ENCODE results near the gene RPS6KA2.

The RPS6KA2 gene

DNA sequence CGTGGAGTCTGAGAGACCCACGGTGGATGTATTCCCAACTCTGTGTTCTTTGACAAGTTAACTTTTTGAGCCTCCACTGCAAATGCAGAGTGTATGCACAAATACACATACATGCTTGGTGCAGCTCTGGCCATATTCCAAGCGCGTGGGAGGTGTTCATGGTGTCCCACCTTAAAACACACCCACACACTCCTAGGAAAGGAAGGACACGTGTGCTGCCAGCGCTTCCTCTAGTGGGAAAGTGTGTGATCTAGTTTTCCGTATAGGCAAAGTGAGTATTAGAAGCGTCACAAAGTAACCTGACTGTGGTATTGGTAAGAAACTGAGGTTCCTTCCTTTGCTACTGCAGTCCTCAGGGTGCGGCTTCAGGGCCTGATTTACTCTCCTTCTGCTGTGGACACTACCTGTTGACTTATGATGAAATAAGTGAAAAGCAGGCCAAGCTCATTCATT is 208.3 kb downstream of the RPS6KA2 start:
- TF ChIP-seq CTCF (IDR thresholded peaks at IDR 0.05; ENCODE audit: control insufficient read depth, extremely low read depth, insufficient read depth): no peak
- no peak for DNase-seq (ENCODE audit: low read depth)
- no peak overlapping the region for H3K4me3 ChIP-seq (ENCODE audit: low read depth, low read length)

DNA sequence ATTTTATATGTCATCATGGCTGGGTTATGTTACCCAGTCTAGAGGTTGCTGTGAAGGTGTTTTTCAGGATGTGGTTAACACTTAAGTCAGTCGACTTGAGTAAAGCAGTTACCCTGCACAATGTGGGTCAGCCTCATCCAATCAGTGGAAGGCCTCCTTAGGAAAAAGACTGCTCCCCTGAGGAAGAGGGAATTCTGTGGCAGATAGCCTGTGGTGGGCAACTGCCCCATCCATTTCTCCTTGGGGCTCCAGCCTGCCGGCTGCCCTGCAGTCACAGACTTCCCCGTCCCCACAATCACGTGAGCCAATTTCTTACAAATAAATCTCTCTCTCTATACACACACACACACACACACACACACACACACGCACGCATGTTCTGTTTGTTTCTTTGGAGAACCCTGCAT is 209.8 kb downstream of the RPS6KA2 start:
- no peak overlapping the region for H3K4me3 ChIP-seq (ENCODE audit: low read depth, low read length)
- TF ChIP-seq CTCF (IDR thresholded peaks at IDR 0.05; ENCODE audit: control insufficient read depth, extremely low read depth, insufficient read depth): no peak
- DNase-seq (ENCODE audit: low read depth): no peak

DNA sequence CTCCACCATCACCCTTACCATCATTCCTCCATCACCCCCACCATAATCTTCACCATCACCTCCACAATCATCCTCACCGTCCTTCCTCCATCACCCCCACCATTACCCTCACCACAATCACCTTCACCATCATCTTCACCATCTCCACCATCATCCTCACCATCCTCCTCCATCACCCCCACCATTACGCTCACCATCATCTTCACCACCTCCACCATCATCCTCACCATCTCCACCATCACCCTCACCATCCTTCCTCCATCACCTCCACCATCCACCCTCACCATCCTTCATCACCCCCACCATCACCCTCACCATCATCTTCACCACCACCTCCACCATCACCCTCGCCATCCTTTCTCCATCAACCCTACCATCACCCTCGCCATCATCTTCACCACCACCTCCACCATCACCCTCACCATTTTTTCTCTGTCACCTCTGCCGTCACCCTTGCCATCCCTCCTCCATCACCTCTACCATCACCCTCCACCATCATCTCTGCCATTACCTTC is 211.2 kb downstream of the RPS6KA2 start:
- no peak for DNase-seq (ENCODE audit: low read depth)
- no peak for TF ChIP-seq CTCF (IDR thresholded peaks at IDR 0.05; ENCODE audit: control insufficient read depth, extremely low read depth, insufficient read depth)
- H3K4me3 ChIP-seq (ENCODE audit: low read depth, low read length): no peak overlapping the region

DNA sequence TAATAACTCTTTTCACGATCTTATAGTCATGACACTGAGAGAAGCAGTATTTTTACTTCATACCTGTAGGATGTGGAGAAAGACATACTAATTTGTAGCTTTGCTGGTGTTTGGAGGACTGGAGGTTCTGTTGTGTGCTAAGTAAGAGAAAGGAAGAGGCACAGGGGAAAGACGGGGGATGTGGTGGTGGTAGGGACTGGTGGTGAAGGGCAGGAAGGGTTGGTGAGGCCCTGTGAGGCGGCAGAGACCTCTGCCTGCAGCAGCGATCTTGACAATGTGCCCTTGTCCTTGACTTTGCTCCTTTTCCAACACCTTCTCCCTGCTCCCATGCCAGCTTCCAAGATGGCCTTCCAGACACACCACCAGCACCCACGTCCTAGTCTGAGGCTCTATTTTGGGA is 211.7 kb downstream of the RPS6KA2 start:
- no peak overlapping the region for H3K4me3 ChIP-seq (ENCODE audit: low read depth, low read length)
- no peak for TF ChIP-seq CTCF (IDR thresholded peaks at IDR 0.05; ENCODE audit: control insufficient read depth, extremely low read depth, insufficient read depth)
- no peak for DNase-seq (ENCODE audit: low read depth)

GRCh38 chr6:166413491-166413951 is 213.5 kb downstream of the RPS6KA2 start:
- no peak for TF ChIP-seq CTCF (IDR thresholded peaks at IDR 0.05; ENCODE audit: control insufficient read depth, extremely low read depth, insufficient read depth)
- H3K4me3 ChIP-seq (ENCODE audit: low read depth, low read length): no peak overlapping the region
- DNase-seq (ENCODE audit: low read depth): no peak

DNA sequence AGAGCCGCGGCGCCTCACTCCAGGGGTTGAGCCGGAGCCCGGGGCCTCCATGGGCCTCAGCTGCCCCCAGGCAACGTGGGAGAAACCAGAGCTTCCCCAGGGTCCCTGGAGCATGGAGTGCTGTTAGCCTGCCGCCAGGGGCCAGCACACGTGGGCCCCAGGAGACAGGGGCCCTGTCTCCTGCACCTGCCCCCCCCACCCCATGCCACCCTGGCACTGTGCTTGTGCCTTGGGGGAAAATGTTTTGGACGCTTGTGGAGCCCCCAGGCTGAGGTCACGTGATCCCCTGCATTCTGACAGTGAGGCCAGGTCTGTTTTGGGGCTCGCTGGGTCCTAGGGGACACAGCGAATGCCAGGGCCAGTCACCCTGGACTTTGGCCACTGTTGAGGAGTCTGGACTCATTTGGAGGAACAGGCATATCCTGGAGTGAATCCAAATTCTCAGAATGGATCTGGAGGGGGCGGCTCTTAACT is 214.1 kb downstream of the RPS6KA2 start:
- H3K4me3 ChIP-seq (ENCODE audit: low read depth, low read length): no peak overlapping the region
- no peak for DNase-seq (ENCODE audit: low read depth)
- no peak for TF ChIP-seq CTCF (IDR thresholded peaks at IDR 0.05; ENCODE audit: control insufficient read depth, extremely low read depth, insufficient read depth)

All from LNCaP clone FGC (cell line).